Activated T-cell treated with anti-CD3 and anti-CD28 coated beads, Interleukin-2, amount 50 U/mL, for 1 hour (primary cell): ENCODE results near the gene ARIH1.
"Not testable (repeated sequence)": the region's sequence is repeated elsewhere in the genome, so short reads cannot be mapped to it uniquely, and the experiment has no call there.

Experiments used
- DNase-seq: peaks from one replicate; pipeline ENCODE4 v3.0.0-alpha.2; 2020

Gene ARIH1

GRCh38 chr15:72473614-72474465 is at the start of gene ARIH1:
Gene ARIH1, plus strand, starts transcription at chr15:72474330. Its CDS starts 310 bp downstream, at chr15:72474640.
- DNase-seq: peak; percentile 98

GRCh38 chr15:72426753-72427152 is 47.4 kb upstream of the ARIH1 start:
- no peak for DNase-seq

DNA sequence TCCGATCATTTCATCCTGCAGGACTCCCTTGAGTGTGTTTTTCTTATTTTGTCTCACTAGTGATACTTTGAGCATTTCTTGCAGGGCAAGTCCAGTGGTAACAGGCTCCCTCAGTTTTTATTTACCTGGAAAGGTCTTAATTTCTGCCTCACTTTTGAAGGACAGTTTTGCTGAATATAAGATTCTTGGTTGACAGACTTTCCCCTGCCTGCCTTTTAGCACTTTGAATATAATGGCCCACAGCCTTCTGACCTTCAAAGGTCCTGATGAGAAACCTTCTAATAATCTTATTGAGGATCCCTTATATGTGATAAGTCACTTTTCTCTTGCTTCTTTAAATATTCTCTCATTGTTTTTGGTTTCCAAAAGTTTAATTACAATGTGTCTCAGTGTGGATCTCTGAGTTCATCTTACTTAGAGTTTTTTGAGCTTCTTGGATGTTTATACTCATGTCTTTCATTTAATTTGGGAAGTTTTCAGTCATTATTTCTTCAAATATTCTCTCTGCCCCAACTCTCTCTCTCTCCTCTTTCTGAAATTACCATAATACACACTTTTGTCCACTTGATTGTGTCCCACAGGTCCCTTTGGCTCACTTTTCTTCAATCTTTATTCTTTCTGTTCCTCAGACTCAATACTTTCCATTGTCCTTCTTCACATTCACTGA is 36.3 kb upstream of the ARIH1 start:
- DNase-seq: no peak

DNA sequence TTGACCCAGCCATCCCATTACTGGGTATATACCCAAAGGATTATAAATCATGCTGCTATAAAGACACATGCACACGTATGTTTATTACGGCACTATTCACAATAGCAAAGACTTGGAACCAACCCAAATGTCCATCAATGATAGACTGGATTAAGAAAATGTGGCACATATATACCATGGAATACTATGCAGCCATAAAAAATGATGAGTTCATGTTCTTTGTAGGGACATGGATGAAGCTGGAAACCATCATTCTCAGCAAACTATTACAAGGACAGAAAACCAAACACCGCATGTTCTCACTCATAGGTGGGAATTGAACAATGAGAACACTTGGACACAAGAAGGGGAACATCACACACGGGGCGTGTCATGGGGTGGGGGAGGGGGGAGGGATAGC is 31.3 kb upstream of the ARIH1 start:
- DNase-seq: not testable (repeated sequence)

DNA sequence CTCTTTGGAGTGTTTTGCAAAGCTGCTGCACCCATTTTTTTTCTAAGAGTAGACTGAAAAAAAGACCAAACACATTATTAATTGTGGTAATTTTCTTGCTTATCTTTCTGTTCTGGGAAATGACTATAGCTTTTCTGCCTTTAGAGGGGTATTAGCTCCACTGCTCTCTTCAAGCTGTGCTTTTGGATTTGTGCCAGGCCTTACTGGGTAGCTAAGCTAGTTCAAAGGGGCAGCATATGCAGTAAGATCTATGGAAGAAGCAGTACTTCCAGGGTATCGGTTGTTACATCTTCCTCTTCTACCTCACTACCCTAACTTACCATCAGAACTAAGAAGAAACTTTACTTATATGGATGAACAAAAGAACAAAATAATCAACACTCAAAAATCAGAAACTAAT is 28.7 kb upstream of the ARIH1 start:
- no peak for DNase-seq

GRCh38 chr15:72450805-72451204 is 23.3 kb upstream of the ARIH1 start:
- DNase-seq: no peak

- DNase-seq: no peak
Observed at GRCh38 chr15:72451224-72451623, 22.9 kb upstream of the ARIH1 start.

DNA sequence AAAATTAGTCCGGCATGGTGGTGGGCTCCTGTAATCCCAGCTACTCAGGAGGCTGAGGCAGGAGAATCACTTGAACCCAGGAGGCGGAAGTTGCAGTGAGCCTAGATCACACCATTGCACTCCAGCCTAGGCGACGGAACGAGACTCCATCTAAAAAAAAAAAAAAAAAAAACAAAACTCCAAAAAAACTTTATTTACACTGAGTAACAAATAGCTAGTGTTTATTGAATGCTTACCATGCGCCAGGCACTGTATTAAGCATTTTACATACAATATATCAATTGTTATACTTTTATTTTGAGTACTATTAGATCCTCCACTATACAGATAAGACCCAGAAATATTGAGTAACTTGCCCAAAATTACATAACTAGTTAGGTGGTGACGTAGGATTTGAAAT is 17.4 kb upstream of the ARIH1 start:
- no peak for DNase-seq

- DNase-seq: no peak
Observed at GRCh38 chr15:72460402-72460801, 13.7 kb upstream of the ARIH1 start.

DNA sequence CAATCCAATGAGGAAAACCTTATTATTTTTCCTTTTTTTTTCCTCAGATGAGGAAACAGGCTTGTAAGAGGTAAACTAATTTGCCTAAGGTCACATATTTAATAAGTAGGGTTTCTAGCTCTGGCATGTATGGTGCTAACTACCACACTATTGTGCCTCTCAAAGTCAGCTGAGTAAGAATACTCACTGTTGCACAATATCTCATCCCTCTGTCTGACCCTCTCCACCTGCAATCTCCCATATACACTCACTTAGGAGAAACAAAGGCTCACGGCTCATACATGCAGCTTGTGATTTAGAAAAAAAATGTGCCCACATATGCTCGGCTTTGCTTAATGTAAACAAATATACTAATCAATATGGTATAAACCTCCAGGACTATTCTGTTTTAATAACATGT is 10.4 kb upstream of the ARIH1 start:
- no peak for DNase-seq

- no peak for DNase-seq
Observed at GRCh38 chr15:72464251-72464650, 9.9 kb upstream of the ARIH1 start.

- no peak for DNase-seq
Observed at GRCh38 chr15:72468103-72468502, 6.0 kb upstream of the ARIH1 start.

- DNase-seq: no peak
Observed at GRCh38 chr15:72472992-72473610, 1.0 kb upstream of the ARIH1 start.

GRCh38 chr15:72474466-72474911 is 359 bp downstream of the ARIH1 start:
- no peak for DNase-seq

DNA sequence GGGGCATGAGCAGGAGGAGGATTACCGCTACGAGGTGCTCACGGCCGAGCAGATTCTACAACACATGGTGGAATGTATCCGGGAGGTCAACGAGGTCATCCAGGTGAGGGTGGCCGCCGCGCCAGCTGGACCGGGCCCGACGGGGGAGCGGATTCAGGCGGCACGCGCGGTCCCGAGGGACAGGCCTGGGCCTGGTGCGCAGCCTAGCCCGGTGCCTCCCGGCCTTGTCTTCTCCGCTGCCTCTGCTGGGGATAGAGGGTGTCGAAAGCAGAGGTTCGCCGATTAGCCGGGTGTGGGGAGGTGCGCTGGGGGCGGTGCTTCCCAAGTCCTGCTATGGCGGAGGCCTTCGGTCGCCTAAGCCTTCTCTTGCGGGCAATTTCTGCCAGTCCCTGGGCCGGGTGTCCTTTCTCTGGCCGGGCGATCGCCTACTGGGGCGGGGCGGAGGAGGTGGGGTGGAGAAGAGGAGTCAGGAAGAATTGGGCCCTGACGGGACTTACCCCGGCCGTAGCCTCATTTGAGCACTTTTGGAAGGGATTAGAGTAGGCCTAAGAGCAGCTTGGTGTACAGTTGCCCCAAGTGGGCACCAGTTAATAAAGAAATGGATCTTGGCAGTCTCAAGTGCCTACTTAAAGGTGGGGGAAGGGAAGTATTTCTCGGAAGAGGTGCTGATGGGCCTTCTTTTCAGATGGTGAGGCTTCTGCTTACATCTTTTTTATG is 940 bp downstream of the ARIH1 start:
- DNase-seq: peak; percentile 82

DNA sequence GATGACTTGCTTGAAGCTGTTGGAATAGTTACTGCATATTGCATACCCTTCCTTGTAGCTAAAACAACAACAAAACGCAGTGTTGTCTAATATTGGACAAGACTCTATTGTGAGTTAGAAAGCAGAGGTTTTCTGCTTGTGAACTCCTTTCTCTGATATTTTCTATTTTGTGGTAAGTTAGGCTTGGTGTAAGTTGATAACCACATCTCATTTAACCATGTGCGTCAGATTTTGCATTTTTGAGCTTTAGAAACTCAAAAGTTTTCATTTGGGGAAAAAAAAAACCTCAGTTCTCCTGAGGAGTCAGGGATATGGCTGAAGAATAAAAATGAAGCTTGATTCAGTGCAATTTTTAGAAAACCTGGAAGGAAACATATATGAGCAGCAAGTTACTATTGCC is 1.5 kb downstream of the ARIH1 start:
- DNase-seq: no peak

DNA sequence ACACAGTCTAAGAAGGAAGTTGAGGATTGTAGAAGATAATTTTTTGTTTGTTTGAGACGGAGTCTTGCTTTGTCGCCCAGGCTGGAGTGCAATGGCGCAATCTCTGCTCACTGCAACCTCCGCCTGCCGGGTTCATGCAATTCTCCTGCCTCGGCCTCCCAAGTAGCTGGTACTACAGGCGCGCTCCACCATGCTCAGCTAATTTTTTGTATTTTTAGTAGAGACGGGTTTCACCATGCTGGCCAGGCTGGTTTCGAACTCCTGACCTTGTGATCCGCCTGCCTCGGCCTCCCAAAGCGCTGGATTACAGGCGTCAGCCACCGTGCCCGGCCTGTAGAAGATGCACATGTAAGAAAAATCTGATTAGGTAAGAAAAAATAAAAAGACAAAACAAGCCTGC is 2.2 kb downstream of the ARIH1 start:
- DNase-seq: not testable (repeated sequence)

GRCh38 chr15:72481015-72481659 is 7.0 kb downstream of the ARIH1 start:
- DNase-seq: no peak

DNA sequence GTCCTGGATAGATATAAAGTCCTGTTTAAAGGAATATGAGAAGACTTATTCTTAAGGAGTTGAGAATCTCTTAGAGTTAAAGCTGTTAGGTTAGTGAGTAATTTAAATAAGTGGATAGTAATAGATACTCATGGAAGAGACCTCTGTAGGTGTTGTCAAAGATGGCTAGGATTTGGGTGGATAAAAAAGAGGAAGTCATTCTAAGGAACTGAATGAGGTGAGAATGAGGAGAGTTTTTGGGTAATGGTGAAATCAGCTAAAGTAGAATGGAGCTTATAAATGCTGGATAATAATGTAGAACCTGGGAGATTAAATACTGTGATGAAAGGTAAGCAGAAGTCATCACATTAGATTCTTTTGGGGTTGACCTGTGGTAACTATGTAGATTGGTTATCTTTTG is 8.1 kb downstream of the ARIH1 start:
- no peak for DNase-seq

GRCh38 chr15:72483279-72483678 is 9.1 kb downstream of the ARIH1 start:
- DNase-seq: no peak

GRCh38 chr15:72486144-72486543 is 12.0 kb downstream of the ARIH1 start:
- DNase-seq: no peak

- DNase-seq: no peak
Observed at GRCh38 chr15:72487070-72487797, 13.1 kb downstream of the ARIH1 start.
